Measurements from ENCODE around the gene LRRC30.

LRRC30 gene

GRCh38 chr18:7242926-7243325, 12.0 kb downstream of the LRRC30 start:
- no peak for DNase-seq

- no peak for DNase-seq
These were observed 18.0 kb downstream of the LRRC30 start for GRCh38 chr18:7248877-7249276.

GRCh38 chr18:7254163-7254562, 23.3 kb downstream of the LRRC30 start:
- no peak for DNase-seq

- no peak for DNase-seq
These were observed 24.2 kb downstream of the LRRC30 start for GRCh38 chr18:7255054-7255453.

GRCh38 chr18:7255643-7256042, 24.8 kb downstream of the LRRC30 start:
- DNase-seq, result no peak

- DNase-seq, result no peak
These were observed 25.9 kb downstream of the LRRC30 start for GRCh38 chr18:7256618-7257425.

GRCh38 chr18:7257426-7257740, 26.5 kb downstream of the LRRC30 start:
- no peak for DNase-seq

- no peak for DNase-seq
These were observed 28.6 kb downstream of the LRRC30 start for GRCh38 chr18:7259475-7259874.

- DNase-seq, result no peak
These were observed 30.3 kb downstream of the LRRC30 start for GRCh38 chr18:7261199-7261598.

- no peak for DNase-seq
These were observed 37.1 kb downstream of the LRRC30 start for GRCh38 chr18:7267973-7268372.

- DNase-seq, result no peak
These were observed 39.1 kb downstream of the LRRC30 start for GRCh38 chr18:7269942-7270341.

- DNase-seq, result peak; percentile 63
These were observed 41.6 kb downstream of the LRRC30 start for GRCh38 chr18:7272311-7273049.

- DNase-seq, result peak; percentile 88
These were observed 42.5 kb downstream of the LRRC30 start for GRCh38 chr18:7273301-7273921.

- DNase-seq, result no peak
These were observed 50.7 kb downstream of the LRRC30 start for GRCh38 chr18:7281579-7281978.

All from EL (cell line).